HG02588 (cell line): Measurements from ENCODE around the gene C1orf50.
A peak's percentile ranks its signal among the peaks of the same experiment; 100 is the strongest.
"Not testable (repeated sequence)": the region's sequence is repeated elsewhere in the genome, so short reads cannot be mapped to it uniquely, and the experiment has no call there.

Experiments used
- ATAC-seq: cut with Tn5 transposase; IDR thresholded peaks from one replicate; pipeline ENCODE4 v1.9.1; 2021; ENCODE audit warnings: mild to moderate bottlenecking, moderate library complexity; ENCODE audit not compliant: unreplicated experiment

Gene C1orf50

GRCh38 chr1:42797979-42798378 lies 30.9 kb downstream of the C1orf50 start:
- ATAC-seq, result no peak

DNA sequence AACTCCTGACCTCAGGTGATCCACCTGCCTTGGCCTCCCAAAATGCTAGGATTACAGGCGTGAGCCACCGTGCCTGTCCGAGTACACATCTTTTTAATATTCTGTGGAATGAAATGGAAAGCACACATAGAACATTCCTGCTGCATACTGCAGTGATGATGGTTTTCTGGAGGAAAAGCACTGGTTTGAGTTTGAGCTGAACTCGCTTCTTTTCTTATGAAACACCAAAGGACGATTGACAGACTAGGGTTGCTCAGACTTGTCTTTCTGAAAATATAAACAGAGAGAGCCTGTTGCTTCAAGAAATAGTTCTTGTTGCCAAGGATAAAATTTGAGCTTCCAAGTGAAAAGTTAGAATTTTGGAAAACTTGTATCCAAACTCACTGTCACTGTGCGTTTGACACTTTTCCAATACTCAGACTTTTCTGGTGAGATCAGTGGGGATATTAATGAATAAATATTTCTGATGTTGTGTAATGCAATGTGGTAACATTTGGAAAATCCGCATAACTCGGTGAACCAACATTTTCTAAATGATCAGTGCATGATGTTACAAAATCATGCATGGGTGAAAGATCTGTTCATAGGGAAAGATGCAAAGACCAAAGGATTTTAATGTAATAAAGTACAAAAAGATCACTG lies 34.9 kb downstream of the C1orf50 start:
- no peak for ATAC-seq

- no peak for ATAC-seq
Measured at GRCh38 chr1:42806171-42806570, 39.1 kb downstream of the C1orf50 start.

GRCh38 chr1:42806593-42806992 lies 39.5 kb downstream of the C1orf50 start:
- no peak for ATAC-seq

- ATAC-seq, result no peak
Measured at GRCh38 chr1:42807056-42807668, 40.1 kb downstream of the C1orf50 start.

GRCh38 chr1:42814815-42815214 lies 47.8 kb downstream of the C1orf50 start:
- not testable (repeated sequence) for ATAC-seq

DNA sequence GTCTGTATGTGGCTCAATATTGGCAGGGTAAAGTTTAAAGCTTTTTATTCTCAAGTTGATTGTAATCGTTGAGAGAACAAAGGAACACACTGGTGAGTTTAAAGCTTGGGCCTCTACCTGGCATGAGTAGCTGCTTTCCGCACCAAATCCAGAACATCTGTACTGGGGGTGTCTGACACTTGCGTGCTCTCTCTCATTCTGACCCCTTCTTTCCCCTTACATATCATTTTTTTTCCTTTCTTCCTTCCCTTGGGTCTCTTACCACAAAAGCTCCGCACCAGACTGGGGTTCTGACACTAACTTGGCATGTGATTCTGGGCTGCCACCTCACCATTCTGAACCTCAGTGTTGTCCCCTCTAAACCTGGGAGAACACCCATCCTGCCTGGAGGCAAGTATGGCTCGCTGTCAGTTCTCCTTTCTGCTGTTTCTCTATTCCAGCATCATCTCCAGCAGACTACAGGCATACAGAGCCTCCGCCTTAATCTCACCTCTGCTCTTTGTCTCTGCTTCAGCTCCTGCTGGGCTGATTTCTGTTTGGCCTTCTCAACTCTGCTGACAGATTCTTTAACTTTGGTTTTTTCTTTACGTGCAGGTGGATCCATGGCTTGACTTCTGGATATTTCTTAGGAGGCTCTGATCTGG lies 49.0 kb downstream of the C1orf50 start:
- no peak for ATAC-seq

- ATAC-seq, result peak; percentile 83
Measured at GRCh38 chr1:42816585-42817439, 49.8 kb downstream of the C1orf50 start, which contains the start of the genes ERMAP and SVBP. ERMAP (plus strand) TSS chr1:42817122; CDS start chr1:42830449, 13,327 bp downstream. SVBP (minus strand) TSS chr1:42817397; CDS start chr1:42816544, 853 bp downstream.

- ATAC-seq, result no peak
Measured at GRCh38 chr1:42817440-42817767, 50.4 kb downstream of the C1orf50 start.

DNA sequence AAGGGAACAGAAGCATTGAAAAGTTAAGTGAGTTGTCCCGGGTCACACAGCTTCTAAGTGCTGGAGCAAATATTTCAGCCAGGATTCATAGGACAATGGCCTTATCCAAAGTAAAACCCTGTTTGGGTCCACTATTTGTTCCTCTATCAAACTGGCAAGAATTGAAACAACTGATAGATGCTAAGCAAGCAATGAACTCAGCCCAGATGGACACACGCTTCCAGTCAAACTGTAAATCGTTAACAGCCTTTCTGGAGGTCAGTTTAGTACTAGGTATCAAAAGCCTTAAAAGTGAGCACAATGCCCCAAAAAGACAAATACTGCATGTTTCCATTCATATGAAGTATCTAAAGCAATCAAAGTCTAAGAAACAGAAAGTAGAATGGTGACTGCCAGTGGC lies 50.9 kb downstream of the C1orf50 start:
- no peak for ATAC-seq

DNA sequence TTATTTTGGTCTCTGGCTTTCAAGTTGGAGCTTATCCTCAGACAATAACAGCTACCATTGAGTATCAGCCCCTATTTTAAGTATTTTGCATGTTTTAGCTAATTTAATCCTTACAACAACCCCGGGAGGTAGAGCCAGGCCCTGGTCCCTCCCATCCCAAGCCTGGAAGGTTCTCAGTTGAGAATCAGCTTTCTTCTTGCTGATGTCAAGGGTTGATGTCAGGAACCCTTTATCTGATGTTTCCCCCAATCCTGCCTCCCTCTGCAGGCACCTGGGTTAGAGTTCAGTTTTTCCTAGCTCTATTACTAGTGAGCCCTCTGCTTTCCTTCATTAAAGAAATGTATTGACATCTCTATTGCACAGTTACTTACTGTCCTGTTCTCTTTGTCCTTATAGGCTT lies 53.8 kb downstream of the C1orf50 start:
- ATAC-seq, result no peak

DNA sequence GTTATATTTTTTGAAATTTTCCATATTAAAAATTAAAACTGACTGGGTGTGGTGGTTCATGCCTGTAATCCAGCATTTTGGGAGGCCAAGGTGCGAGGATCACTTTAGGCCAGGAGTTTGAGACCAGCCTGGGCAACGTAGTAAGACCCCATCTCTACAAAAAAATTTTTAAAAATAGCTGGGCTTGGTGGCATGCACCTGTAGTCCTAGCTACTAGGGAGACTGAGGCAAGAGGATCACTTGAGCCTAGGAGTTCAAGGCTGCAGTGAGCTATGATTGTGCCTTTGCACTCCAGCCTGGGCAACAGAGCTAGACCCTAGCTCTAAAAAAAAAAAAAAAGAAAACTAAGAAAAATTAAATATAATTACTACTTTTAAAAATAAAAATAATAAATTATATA lies 54.6 kb downstream of the C1orf50 start:
- ATAC-seq, result no peak

DNA sequence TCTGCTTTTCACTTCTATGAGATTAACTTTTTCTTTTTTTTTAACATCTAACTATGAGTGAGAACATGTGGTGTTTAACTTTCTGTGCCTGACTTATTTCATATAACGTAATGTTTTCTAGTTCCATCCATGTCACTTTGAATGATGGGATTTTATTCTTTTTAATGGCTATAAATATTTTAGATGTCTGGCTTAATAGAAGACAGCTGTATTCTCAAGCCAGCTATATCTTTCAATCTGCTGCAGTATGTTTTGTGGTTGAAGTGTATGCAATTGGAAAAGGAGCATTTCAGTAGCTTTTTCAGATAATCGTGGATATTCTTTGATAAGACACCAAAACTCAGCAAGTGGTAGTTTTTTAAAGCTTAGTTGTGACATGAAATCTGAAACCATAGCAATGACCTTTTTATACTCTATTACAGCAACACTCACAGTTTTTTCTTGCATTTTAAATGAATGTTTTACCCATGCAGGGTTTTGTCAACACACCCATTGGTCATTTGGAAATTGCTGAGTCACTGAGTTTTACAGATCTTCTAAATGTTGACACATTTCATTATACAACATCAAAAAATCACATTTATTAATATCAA lies 55.8 kb downstream of the C1orf50 start:
- ATAC-seq, result no peak

DNA sequence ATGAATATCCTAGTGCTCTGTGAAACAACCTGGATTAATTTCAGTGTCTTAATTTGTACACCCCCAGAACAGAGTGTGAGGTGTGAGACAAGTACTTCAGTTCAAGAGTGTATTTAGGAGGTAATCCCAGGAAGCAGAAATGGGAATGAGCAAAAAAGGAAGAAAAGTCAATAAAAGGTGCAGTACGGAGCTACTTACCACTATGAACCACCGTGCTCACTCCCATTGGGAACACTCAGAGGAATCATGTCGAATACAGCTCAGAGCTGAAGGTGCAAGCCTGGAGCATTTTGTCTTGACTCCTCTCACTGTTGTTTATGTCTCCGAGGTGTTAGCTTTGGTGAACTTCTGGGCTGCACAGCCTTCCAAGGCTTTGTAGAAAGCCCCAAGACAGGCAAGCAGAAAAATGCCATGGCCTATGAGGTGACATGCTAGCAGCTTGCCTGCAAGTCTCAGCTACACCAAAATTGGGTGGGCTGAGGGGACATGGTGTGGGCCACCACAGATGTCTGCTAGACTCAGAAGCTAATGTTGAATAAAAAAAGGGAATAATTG lies 57.5 kb downstream of the C1orf50 start:
- no peak for ATAC-seq

DNA sequence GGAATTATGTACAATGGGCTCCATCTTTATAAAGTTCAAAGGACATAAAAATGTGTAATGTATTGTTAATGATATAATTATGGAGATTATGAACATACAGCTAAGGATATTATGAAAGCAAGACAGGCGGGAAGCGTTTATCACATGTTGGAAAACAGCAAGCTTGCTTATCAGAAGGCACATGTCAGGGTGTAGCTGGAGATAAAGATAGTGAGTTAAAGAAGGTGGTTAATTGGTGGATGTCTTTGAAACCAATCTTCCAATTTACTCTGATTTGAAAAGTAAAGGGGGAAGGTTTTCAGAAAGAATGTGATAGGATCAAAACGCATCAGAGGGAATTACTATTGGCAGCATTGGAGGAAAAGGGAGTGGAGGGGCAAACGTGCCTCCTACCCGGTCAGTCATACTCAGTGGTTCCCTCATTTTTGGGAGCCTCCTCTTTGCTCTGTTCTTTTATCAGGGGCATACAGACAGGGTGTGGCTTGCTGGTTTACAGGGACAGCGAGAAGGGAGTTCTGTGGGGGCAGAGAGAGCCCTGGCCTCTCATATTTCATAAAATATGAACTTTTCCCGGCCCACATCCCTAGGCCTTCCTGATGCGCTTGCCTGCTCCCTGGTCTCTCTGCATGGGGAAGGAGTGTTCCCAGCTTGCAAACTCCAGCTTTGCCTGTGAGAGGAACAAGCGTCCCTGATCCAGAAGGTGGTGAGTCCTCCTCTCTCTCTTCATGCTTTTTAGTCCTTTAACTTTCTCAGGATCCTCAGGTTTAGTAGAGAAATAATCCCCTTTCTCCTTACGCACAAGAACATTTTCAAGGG lies 58.2 kb downstream of the C1orf50 start:
- ATAC-seq, result no peak
